ENCODE results near the gene RARS1.

The RARS1 gene

DNA sequence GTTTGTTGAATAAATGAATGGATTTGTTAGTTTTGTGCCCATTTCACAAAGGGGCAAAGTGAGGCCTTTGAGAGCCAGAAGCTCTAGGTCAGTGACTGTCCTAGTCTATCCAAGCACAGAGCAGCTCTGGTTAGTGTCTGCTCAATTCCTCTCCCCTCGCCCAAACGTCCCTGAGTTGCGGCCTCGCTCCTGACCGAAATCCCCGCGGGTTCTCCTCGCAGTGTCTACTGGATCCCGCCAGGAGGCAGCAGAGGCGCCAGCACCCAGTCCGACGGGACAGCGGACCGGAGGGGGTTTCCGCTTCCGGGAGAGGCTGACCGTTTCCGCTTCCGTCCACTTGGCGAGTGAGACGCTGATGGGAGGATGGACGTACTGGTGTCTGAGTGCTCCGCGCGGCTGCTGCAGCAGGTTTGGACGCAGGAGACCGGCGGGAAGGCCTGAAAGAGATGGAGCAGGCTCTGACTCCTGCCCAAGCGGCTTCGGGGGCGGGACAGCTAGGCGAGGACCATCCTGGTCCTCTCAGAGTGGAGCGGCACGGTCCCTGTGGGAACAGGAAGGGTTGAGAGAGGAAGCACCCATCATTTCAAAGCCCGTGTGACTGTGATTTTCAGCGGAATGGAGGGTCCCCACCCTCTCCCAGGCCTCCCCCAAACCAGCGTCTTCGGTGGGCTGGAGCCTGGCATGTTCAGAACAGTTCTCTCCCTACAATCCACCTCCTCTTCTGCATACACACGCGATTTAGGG is at the start of gene RARS1:
Gene RARS1, plus strand, starts transcription at position 336 of the 744 bp plus-strand sequence. Its CDS starts 28 bp downstream, at position 364.
- DNase-seq (ENCODE audit: extremely low read depth in 1 of 2, low read depth in 1 of 2): peak; percentile 70 to 80

DNA sequence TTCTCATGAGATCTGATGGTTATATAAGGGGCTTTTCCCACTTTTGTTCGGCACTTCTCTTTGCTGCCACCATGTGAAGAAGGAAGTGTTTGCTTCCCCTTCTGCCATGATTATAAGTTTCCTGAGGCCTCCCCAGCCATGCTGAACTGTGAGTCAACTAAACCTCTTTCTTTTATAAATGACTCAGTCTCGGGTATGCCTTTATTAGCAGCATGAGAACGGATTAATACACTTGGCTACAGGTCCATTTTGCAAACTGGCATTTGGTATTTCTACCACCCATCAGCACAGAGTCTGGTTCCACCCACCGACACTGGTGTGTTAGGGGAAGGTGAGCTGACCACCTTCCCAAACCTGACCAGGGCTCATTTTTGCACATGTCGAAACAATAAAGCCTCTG is 47.9 kb upstream of the RARS1 start:
- DNase-seq (ENCODE audit: extremely low read depth in 1 of 2, low read depth in 1 of 2): no peak

DNA sequence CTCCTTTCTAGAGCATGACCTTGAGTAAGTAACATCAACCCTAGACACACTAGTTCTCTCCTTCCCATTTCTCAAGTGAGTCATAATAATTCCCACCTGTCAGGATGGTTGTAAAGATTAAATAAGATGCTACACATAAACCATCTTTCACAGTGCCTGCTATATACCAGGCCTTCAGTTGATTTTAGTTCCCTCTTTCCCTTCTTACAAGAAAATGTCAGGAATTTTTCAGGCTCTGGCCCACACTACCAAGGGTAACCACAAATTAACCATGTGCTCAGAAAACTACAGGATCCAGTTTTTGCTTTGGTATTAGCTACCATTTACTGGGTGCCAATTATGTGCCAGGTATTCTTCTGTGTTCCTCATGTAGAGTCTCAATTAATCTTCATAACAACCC is 42.7 kb upstream of the RARS1 start:
- no peak for DNase-seq (ENCODE audit: extremely low read depth in 1 of 2, low read depth in 1 of 2)

GRCh38 chr5:168443950-168444700 is 42.1 kb upstream of the RARS1 start:
- DNase-seq (ENCODE audit: extremely low read depth in 1 of 2, low read depth in 1 of 2): no peak

DNA sequence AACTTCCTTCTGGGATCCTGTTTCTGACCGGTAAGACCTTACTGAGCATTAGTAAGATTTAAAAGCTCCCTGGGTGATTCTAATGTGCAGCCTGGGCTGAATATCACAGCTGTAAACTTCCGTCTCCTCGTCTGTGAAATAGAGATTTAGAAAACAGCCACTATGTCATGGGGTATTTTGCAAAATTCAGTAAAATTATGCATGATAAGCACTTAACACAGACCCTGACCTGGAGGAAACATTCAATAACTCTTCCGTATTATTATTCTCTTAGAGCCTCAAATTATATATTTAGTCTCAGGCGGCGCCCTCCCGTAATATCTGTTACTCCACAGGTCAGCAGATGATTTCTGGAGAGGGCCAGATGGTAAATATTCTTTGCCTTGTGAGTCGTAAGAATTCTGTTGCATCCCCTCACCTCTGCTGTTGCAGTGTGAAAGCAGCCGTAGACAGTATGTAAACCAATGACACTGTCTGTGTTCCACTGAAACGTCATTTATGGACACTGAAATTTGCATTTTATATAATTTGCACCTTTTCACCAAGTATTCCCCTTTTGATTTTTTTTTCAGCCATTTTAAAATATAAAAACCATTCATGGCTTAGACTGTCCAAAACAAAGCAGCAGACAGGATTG is 39.2 kb upstream of the RARS1 start:
- DNase-seq (ENCODE audit: extremely low read depth in 1 of 2, low read depth in 1 of 2): no peak

DNA sequence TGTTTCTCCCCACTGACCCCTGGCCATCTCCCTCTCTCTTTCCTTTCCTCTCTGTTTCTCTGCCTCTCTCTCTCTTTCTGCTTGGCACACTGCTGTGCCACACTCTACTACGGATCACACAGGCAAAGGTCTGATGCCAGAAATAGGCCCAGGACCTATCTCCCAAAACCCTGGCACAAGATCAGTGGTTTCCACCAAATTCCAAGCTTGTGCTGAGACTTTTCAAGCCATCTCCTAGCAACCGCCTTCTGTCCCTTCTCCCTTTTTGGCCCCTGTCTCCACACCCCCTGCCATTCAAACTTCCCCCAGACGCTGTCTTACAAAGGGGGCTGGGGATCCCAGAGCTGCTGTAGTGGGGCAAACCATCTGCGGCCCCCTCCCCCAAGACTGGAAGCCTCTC is 38.5 kb upstream of the RARS1 start:
- no peak for DNase-seq (ENCODE audit: extremely low read depth in 1 of 2, low read depth in 1 of 2)

- no peak for DNase-seq (ENCODE audit: extremely low read depth in 1 of 2, low read depth in 1 of 2)
These were observed 37.1 kb upstream of the RARS1 start for GRCh38 chr5:168449166-168449565.

DNA sequence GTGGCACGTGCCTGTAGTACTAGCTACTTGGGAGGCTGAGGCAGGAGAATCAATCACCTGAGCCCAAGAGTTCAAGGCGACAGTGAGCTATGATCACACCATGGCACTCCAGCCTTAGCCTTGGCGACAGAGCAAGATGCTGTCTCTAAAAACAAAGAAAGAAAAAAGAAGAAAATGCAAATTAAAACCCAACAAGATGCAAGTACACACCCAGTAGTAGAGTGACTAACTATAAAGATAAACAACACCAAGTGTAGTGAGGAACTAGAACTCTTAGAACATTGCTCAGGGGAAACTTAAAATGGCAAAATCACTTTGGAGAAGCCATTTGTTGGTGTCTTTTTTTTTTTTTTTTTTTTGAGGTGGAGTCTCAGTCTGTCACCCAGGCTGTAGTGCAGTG is 34.7 kb upstream of the RARS1 start:
- no peak for DNase-seq (ENCODE audit: extremely low read depth in 1 of 2, low read depth in 1 of 2)

GRCh38 chr5:168455201-168455600 is 31.1 kb upstream of the RARS1 start:
- DNase-seq (ENCODE audit: extremely low read depth in 1 of 2, low read depth in 1 of 2): no peak

- no peak for DNase-seq (ENCODE audit: extremely low read depth in 1 of 2, low read depth in 1 of 2)
These were observed 28.7 kb upstream of the RARS1 start for GRCh38 chr5:168457542-168457941.

DNA sequence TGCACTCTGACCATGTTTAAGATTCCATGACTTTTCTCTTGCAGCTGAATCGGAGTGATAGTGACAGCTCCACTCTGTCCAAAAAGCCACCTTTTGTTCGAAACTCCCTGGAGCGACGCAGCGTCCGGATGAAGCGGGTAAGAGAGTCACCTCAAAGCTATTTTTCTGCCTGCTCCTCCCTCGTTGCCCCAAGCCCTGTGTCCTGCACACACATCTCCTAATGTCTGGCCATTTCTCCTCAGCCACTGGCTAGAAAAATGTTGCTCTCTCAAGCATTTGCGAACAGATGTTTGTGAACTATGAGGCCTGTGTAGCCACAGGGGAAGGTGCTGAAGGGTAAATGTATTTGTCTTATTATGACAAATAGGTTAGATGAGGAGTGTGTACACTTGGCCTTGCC is 25.7 kb upstream of the RARS1 start:
- DNase-seq (ENCODE audit: extremely low read depth in 1 of 2, low read depth in 1 of 2): no peak

- no peak for DNase-seq (ENCODE audit: extremely low read depth in 1 of 2, low read depth in 1 of 2)
These were observed 23.2 kb upstream of the RARS1 start for GRCh38 chr5:168463081-168463480.

DNA sequence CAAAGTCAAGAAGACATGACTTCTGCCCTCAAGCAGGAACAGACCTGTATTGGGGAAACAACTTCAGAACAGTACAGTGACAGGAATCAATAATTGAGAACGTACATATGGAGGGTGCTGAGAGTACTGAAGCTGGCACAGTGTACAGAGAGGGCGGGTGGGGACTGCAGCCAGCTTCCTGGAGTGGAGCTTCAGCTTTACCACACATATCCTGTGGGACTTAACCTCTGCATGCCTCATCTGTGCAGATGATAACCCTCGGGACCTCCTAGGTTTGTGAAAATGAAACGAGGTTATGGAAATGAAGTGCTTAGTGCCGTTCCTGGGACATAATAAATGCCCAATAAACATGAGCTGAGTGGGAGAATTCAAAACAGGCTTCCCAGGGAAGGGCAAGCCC is 22.1 kb upstream of the RARS1 start:
- no peak for DNase-seq (ENCODE audit: extremely low read depth in 1 of 2, low read depth in 1 of 2)

- no peak for DNase-seq (ENCODE audit: extremely low read depth in 1 of 2, low read depth in 1 of 2)
These were observed 21.6 kb upstream of the RARS1 start for GRCh38 chr5:168464641-168465040.

GRCh38 chr5:168467755-168468330 is 18.4 kb upstream of the RARS1 start:
- no peak for DNase-seq (ENCODE audit: extremely low read depth in 1 of 2, low read depth in 1 of 2)

- DNase-seq (ENCODE audit: extremely low read depth in 1 of 2, low read depth in 1 of 2): no peak
These were observed 17.4 kb upstream of the RARS1 start for GRCh38 chr5:168468836-168469235.

- no peak for DNase-seq (ENCODE audit: extremely low read depth in 1 of 2, low read depth in 1 of 2)
These were observed 16.5 kb upstream of the RARS1 start for GRCh38 chr5:168469816-168470215.

GRCh38 chr5:168471785-168472184 is 14.5 kb upstream of the RARS1 start:
- no peak for DNase-seq (ENCODE audit: extremely low read depth in 1 of 2, low read depth in 1 of 2)

DNA sequence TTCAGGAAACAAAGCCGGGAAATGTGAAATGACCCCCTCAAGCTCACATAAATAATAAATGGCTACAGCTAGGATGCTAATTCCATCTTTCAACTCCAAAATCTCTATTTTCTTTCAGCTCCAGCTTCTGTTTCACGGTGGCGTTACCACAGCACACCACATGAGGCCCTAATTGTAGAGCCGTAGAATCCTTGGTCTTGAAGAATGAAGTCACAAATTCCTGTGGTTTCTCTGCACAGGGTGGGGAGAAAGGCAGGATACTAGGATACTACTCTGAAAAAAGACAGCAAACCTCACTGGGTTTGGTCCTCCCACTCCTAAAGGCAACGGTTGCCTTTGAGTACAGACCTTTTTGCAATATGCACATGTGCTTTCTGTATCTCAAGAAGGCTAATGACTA is 13.9 kb upstream of the RARS1 start:
- DNase-seq (ENCODE audit: extremely low read depth in 1 of 2, low read depth in 1 of 2): no peak

DNA sequence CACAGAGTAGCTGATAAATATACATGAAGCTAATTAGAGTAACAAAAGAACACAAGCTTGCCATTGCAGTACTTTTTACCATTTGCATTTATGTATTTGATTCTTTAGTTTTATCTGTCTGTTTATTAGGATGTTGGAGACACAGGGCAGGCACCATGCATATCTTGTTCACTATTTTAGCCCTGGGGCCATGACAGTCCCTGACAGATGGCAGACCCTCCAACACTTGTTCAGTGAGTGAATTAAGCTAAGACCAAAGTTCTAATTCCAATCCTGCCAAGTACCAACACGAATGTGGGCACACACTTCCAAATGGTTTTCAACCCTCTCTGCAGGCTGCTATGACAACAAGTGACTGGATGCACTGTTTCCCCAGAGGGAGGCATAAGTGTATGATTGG is 12.0 kb upstream of the RARS1 start:
- DNase-seq (ENCODE audit: extremely low read depth in 1 of 2, low read depth in 1 of 2): no peak

- DNase-seq (ENCODE audit: extremely low read depth in 1 of 2, low read depth in 1 of 2): no peak
These were observed 9.2 kb upstream of the RARS1 start for GRCh38 chr5:168477060-168477459.

GRCh38 chr5:168479166-168479565 is 7.1 kb upstream of the RARS1 start:
- DNase-seq (ENCODE audit: extremely low read depth in 1 of 2, low read depth in 1 of 2): no peak
